ENCODE data around the gene NDUFS4.

The NDUFS4 gene

DNA sequence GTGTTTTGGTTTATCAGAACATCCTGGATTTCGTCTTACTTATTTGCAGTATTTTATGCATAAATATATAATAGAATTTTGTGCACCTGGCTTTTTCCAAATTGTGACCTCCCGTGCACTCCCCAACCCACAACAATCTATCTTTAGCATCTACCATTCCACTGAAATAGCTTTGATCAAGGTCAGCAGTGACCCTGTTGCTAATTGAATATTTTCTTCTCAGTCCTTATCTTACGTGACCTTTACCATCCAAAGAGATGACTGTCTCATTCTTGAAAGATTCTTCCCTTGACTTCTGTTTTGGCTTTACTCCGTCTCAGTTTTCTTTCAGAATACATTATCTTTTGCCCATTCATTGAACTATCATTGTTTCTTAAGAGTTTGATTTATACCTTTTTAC is 18.4 kb downstream of the NDUFS4 start:
- Histone ChIP-seq H3K27ac (ENCODE audit: poor library complexity, severe bottlenecking) (no peak overlapping the region), H3K27me3 (ENCODE audit: insufficient read depth, poor library complexity, severe bottlenecking) (no peaks in the 10 kb centered on the region), H3K4me3 (ENCODE audit: severe bottlenecking) (no peak overlapping the region), H3K4me1 (ENCODE audit: insufficient read depth, poor library complexity, severe bottlenecking) (no peaks in the 10 kb centered on the region), H3K36me3 (ENCODE audit: low read depth) (peaks cover 10% of the 10 kb centered on the region; the same call in 1 of the 2 replicates), H3K9me3 (ENCODE audit: severe bottlenecking) (no peaks in the 10 kb centered on the region)
- TF ChIP-seq, protein P1, sequence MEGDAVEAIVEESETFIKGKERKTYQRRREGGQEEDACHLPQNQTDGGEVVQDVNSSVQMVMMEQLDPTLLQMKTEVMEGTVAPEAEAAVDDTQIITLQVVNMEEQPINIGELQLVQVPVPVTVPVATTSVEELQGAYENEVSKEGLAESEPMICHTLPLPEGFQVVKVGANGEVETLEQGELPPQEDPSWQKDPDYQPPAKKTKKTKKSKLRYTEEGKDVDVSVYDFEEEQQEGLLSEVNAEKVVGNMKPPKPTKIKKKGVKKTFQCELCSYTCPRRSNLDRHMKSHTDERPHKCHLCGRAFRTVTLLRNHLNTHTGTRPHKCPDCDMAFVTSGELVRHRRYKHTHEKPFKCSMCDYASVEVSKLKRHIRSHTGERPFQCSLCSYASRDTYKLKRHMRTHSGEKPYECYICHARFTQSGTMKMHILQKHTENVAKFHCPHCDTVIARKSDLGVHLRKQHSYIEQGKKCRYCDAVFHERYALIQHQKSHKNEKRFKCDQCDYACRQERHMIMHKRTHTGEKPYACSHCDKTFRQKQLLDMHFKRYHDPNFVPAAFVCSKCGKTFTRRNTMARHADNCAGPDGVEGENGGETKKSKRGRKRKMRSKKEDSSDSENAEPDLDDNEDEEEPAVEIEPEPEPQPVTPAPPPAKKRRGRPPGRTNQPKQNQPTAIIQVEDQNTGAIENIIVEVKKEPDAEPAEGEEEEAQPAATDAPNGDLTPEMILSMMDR (IDR thresholded peaks at IDR 0.05; ENCODE audit: poor library complexity, severe bottlenecking) = no peak
- ATAC-seq (ENCODE audit: low read depth) (no peak), DNase-seq (ENCODE audit: low spot score) (no peak)

DNA sequence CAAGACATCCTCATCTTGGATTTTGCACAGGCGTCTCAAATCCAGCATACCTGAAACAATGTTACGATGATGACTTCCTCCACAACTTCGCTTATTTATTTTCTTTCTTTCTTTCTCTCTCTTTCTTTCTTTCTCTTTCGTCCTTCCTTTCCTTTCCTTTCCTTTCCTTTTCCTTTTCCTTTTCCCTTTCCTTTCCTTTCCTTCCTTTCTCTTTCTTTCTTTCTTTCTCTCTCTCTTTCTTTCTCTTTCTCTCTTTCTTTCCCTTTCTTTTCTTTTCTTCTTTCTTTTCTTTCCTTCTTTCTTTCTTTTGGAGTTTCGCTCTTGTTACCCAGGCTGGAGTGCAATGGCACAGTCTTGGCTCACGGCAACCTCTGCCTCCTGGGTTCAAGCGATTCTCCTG is 20.1 kb downstream of the NDUFS4 start:
- H3K36me3 ChIP-seq (ENCODE audit: low read depth) = peaks cover 4% of the 10 kb centered on the region; the same call in 1 of the 2 replicates
- H3K4me1 ChIP-seq (ENCODE audit: insufficient read depth, poor library complexity, severe bottlenecking) = no peaks in the 10 kb centered on the region
- no peak for DNase-seq (ENCODE audit: low spot score)
- H3K4me3 ChIP-seq (ENCODE audit: severe bottlenecking) = no peak overlapping the region
- ATAC-seq (ENCODE audit: low read depth) = no peak
- H3K9me3 ChIP-seq (ENCODE audit: severe bottlenecking) = no peaks in the 10 kb centered on the region
- no peaks in the 10 kb centered on the region for H3K27me3 ChIP-seq (ENCODE audit: insufficient read depth, poor library complexity, severe bottlenecking)
- H3K27ac ChIP-seq (ENCODE audit: poor library complexity, severe bottlenecking) = no peak overlapping the region
- TF ChIP-seq, protein P1 (IDR thresholded peaks at IDR 0.05; ENCODE audit: poor library complexity, severe bottlenecking) = no peak

DNA sequence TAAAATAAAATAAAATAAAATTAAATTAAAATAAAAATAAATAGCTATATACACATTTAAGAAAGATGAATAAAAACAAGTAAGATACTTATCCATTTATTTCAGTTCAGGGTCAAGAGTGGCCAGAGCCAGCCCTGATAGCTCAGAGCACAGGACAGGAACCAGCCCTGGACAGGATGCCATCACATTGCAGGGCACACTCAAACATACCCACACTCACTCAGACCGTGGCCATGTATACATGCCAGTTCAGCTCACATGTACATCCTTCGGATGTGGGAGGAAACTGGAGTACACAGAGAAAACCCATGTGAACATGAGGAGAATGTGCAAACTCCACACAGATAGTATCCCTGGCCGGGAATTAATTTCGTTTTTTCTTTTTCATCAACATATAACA is 21.8 kb downstream of the NDUFS4 start:
- no peak overlapping the region for H3K4me3 ChIP-seq (ENCODE audit: severe bottlenecking)
- H3K27ac ChIP-seq (ENCODE audit: poor library complexity, severe bottlenecking) = no peak overlapping the region
- TF ChIP-seq, protein P1 (IDR thresholded peaks at IDR 0.05; ENCODE audit: poor library complexity, severe bottlenecking) = no peak
- DNase-seq (ENCODE audit: low spot score) (no peak), ATAC-seq (ENCODE audit: low read depth) (no peak)
- no peaks in the 10 kb centered on the region for H3K27me3 ChIP-seq (ENCODE audit: insufficient read depth, poor library complexity, severe bottlenecking)
- H3K36me3 ChIP-seq (ENCODE audit: low read depth) = no peaks in the 10 kb centered on the region
- no peaks in the 10 kb centered on the region for H3K4me1 ChIP-seq (ENCODE audit: insufficient read depth, poor library complexity, severe bottlenecking)
- H3K9me3 ChIP-seq (ENCODE audit: severe bottlenecking) = no peaks in the 10 kb centered on the region

DNA sequence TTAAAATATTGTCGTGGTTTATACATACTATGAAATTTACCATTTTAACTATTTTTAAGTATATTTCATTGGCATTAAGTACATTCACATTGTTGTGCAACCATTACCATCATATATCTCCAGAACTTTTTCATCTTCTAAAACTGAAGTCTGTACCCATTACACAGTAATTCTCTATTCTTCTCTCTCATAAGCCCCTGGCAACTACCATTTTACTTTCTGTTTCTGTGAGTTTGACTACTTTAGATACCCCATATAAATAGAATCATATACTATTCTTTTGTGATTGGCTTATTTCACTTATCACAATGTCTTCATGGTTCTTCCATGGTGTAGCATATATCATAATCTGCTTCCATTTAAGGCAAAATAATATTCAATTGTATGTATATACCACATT is 30.3 kb downstream of the NDUFS4 start:
- H3K27me3 ChIP-seq (ENCODE audit: insufficient read depth, poor library complexity, severe bottlenecking) = no peaks in the 10 kb centered on the region
- H3K27ac ChIP-seq (ENCODE audit: poor library complexity, severe bottlenecking) = no peak overlapping the region
- no peak overlapping the region for H3K4me3 ChIP-seq (ENCODE audit: severe bottlenecking)
- H3K4me1 ChIP-seq (ENCODE audit: insufficient read depth, poor library complexity, severe bottlenecking) = peaks cover 7% of the 10 kb centered on the region
- TF ChIP-seq, protein P1 (IDR thresholded peaks at IDR 0.05; ENCODE audit: poor library complexity, severe bottlenecking) = no peak
- H3K9me3 ChIP-seq (ENCODE audit: severe bottlenecking) = no peaks in the 10 kb centered on the region
- ATAC-seq (ENCODE audit: low read depth) = no peak
- DNase-seq (ENCODE audit: low spot score) = no peak
- H3K36me3 ChIP-seq (ENCODE audit: low read depth) = peaks cover 4% of the 10 kb centered on the region; the same call in 1 of the 2 replicates

DNA sequence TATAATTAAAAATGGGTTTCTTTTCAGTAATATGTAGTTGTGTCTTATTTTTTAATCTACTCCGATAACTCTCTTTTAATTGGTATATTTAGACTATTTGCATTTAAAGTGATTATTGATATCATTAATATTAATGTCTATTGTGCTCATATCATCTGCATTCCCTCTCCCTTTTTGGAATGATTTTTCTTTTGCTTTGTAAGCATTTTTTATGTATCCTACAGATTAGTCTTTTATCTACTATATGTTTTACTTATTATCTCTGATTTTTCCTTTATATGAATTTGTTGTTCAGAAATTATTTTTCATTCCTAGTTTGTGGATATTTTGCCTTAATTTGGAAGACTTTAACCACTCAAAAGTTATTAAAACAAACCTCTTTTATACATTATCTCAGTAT is 34.0 kb downstream of the NDUFS4 start:
- H3K4me1 ChIP-seq (ENCODE audit: insufficient read depth, poor library complexity, severe bottlenecking) = peaks cover 7% of the 10 kb centered on the region
- ATAC-seq (ENCODE audit: low read depth) (no peak), DNase-seq (ENCODE audit: low spot score) (no peak)
- TF ChIP-seq, protein P1 (IDR thresholded peaks at IDR 0.05; ENCODE audit: poor library complexity, severe bottlenecking) = no peak
- H3K36me3 ChIP-seq (ENCODE audit: low read depth) = peaks cover 8% of the 10 kb centered on the region; the same call in 1 of the 2 replicates
- no peaks in the 10 kb centered on the region for H3K27me3 ChIP-seq (ENCODE audit: insufficient read depth, poor library complexity, severe bottlenecking)
- H3K27ac ChIP-seq (ENCODE audit: poor library complexity, severe bottlenecking) = no peak overlapping the region
- H3K9me3 ChIP-seq (ENCODE audit: severe bottlenecking) = no peaks in the 10 kb centered on the region
- H3K4me3 ChIP-seq (ENCODE audit: severe bottlenecking) = no peak overlapping the region

All from RWPE2 (cell line).